Testis (tissue), 2 donors: Measurements from ENCODE around the gene MRNIP.

Experiments used
- POLR2A ChIP-seq: fragments of 450-650 bp; IDR thresholded peaks from one replicate; pipeline ENCODE4 v1.6.1; 2017; ENCODE audit warnings: antibody characterized with exemption, mild to moderate bottlenecking, moderate library complexity
- TF ChIP-seq, protein P1 (sequence below), 3 experiments: fragments of 450-650 bp in 2 of 3; fragments of 200-600 bp in 1 of 3; sonication (generic) in 1 of 3; IDR thresholded peaks; one replicate each; pipeline ENCODE4 v1.5.1; 2016 to 2019; ENCODE audit warnings: antibody characterized with exemption in 3 of 3, mild to moderate bottlenecking in 2 of 3, moderate library complexity in 1 of 3

DNA sequence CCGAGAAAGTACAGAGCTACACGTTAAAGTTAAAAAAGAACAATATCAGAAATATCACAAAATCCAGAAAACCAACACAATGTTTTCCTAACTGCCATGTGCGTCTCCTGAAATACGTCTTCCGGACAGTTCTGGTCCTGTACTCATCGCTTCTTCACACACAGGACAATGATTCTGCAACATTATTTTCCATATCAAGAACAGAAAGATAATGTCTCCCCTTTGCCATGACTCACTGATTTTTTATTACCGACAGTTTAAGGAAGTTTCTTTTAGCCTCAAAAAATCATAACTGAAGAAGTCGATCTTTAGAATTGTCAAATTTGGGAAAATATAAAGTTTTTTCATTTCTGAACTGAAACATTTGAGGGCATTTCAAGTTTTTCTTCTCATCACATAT is 46.5 kb upstream of the MRNIP start:
- TF ChIP-seq, protein P1, sequence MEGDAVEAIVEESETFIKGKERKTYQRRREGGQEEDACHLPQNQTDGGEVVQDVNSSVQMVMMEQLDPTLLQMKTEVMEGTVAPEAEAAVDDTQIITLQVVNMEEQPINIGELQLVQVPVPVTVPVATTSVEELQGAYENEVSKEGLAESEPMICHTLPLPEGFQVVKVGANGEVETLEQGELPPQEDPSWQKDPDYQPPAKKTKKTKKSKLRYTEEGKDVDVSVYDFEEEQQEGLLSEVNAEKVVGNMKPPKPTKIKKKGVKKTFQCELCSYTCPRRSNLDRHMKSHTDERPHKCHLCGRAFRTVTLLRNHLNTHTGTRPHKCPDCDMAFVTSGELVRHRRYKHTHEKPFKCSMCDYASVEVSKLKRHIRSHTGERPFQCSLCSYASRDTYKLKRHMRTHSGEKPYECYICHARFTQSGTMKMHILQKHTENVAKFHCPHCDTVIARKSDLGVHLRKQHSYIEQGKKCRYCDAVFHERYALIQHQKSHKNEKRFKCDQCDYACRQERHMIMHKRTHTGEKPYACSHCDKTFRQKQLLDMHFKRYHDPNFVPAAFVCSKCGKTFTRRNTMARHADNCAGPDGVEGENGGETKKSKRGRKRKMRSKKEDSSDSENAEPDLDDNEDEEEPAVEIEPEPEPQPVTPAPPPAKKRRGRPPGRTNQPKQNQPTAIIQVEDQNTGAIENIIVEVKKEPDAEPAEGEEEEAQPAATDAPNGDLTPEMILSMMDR (IDR thresholded peaks at IDR 0.05), result no peak
- no peak for TF ChIP-seq POLR2A
